Mononuclear cell (primary cell): Measurements from ENCODE around the gene RRM2. TPM values are rescaled to one million over a fixed set of nuclear protein-coding genes. Genes with fewer than 3 reads are reported as not detected.
"Not testable (repeated sequence)": the region's sequence is repeated elsewhere in the genome, so short reads cannot be mapped to it uniquely, and the experiment has no call there.

Experiments
- H3K27me3 ChIP-seq: 2 replicates; pipeline ENCODE4 v1.6.0; 2011; ENCODE audit warnings: low read length, control low read depth; ENCODE audit not compliant: insufficient read depth
- H3K4me1 ChIP-seq: 2 replicates; pipeline ENCODE4 v1.5.1; 2011; ENCODE audit warnings: mild to moderate bottlenecking, low read length, control low read depth; ENCODE audit not compliant: insufficient read depth
- H3K4me3 ChIP-seq: 2 replicates; pipeline ENCODE4 v1.5.1; 2011; ENCODE audit warnings: mild to moderate bottlenecking, low read length, moderate library complexity
- H3K9me3 ChIP-seq: 2 replicates; pipeline ENCODE4 v1.5.1; 2011; ENCODE audit warnings: low read depth, mild to moderate bottlenecking, control low read depth, low read length
- total RNA-seq: library from RNA; depleted of rRNA; stranded (reverse); fragments of >200 nt; gene quantifications from one replicate; pipeline ENCODE4 v1.2.3, GENCODE V29; 2012

Gene RRM2
- total RNA-seq, 1 donor, result 5.5 TPM

GRCh38 chr2:10104906-10105305 lies 17.6 kb upstream of the RRM2 start:
- H3K9me3 ChIP-seq, H3K4me1 ChIP-seq, H3K4me3 ChIP-seq, H3K27me3 ChIP-seq: not testable (repeated sequence)

- Histone ChIP-seq H3K27me3 (no peaks in the 10 kb centered on the region), H3K9me3 (no peaks in the 10 kb centered on the region), H3K4me3 (no peak overlapping the region), H3K4me1 (no peaks in the 10 kb centered on the region)
These were observed 13.2 kb upstream of the RRM2 start for GRCh38 chr2:10109311-10109710.

- Histone ChIP-seq H3K27me3 (peaks cover 7% of the 10 kb centered on the region), H3K4me1 (peaks cover 69% of the 10 kb centered on the region), H3K9me3 (no peaks in the 10 kb centered on the region), H3K4me3 (no peak overlapping the region)
These were observed 3.6 kb upstream of the RRM2 start for GRCh38 chr2:10119027-10119325.

- peaks cover 74% of the 10 kb centered on the region for H3K4me1 ChIP-seq
- H3K4me3 ChIP-seq, result peak overlapping the region; percentile 59
- no peaks in the 10 kb centered on the region for H3K9me3 ChIP-seq
- peaks cover 7% of the 10 kb centered on the region for H3K27me3 ChIP-seq
These were observed 2.9 kb upstream of the RRM2 start for GRCh38 chr2:10119601-10120157.

GRCh38 chr2:10120158-10120876 lies 2.2 kb upstream of the RRM2 start:
- Histone ChIP-seq H3K4me1 (peaks cover 78% of the 10 kb centered on the region), H3K4me3 (peak overlapping the region; percentile 59), H3K27me3 (peaks cover 7% of the 10 kb centered on the region), H3K9me3 (no peaks in the 10 kb centered on the region)

- Histone ChIP-seq H3K9me3 (no peaks in the 10 kb centered on the region), H3K27me3 (peaks cover 7% of the 10 kb centered on the region), H3K4me1 (peaks cover 78% of the 10 kb centered on the region), H3K4me3 (peak overlapping the region; percentile 59)
These were observed 1.5 kb upstream of the RRM2 start for GRCh38 chr2:10120877-10121574.

GRCh38 chr2:10123281-10123680 lies 742 bp downstream of the RRM2 start:
- peak overlapping the region; percentile 43 for H3K4me3 ChIP-seq
- H3K27me3 ChIP-seq, result peaks cover 7% of the 10 kb centered on the region
- no peaks in the 10 kb centered on the region for H3K9me3 ChIP-seq
- peaks cover 69% of the 10 kb centered on the region for H3K4me1 ChIP-seq

GRCh38 chr2:10124538-10125045 lies 2.1 kb downstream of the RRM2 start:
- H3K9me3 ChIP-seq, result no peaks in the 10 kb centered on the region
- H3K4me1 ChIP-seq, result peaks cover 66% of the 10 kb centered on the region
- peaks cover 7% of the 10 kb centered on the region for H3K27me3 ChIP-seq
- H3K4me3 ChIP-seq, result no peak overlapping the region

- no peaks in the 10 kb centered on the region for H3K9me3 ChIP-seq
- H3K4me1 ChIP-seq, result peaks cover 55% of the 10 kb centered on the region
- no peak overlapping the region for H3K4me3 ChIP-seq
- peaks cover 7% of the 10 kb centered on the region for H3K27me3 ChIP-seq
These were observed 3.5 kb downstream of the RRM2 start for GRCh38 chr2:10125842-10126631.

- no peaks in the 10 kb centered on the region for H3K9me3 ChIP-seq
- H3K4me3 ChIP-seq, result no peak overlapping the region
- H3K4me1 ChIP-seq, result peaks cover 49% of the 10 kb centered on the region
- H3K27me3 ChIP-seq, result peaks cover 7% of the 10 kb centered on the region
These were observed 4.1 kb downstream of the RRM2 start for GRCh38 chr2:10126632-10127026.

GRCh38 chr2:10128420-10128819 lies 5.9 kb downstream of the RRM2 start:
- peaks cover 5% of the 10 kb centered on the region for H3K27me3 ChIP-seq
- peaks cover 33% of the 10 kb centered on the region for H3K4me1 ChIP-seq
- H3K4me3 ChIP-seq, result no peak overlapping the region
- H3K9me3 ChIP-seq, result no peaks in the 10 kb centered on the region

- peaks cover 23% of the 10 kb centered on the region for H3K4me1 ChIP-seq
- H3K9me3 ChIP-seq, result no peaks in the 10 kb centered on the region
- H3K4me3 ChIP-seq, result no peak overlapping the region
- no peaks in the 10 kb centered on the region for H3K27me3 ChIP-seq
These were observed 7.0 kb downstream of the RRM2 start for GRCh38 chr2:10129490-10129889.

- no peaks in the 10 kb centered on the region for H3K9me3 ChIP-seq
- H3K4me1 ChIP-seq, result no peaks in the 10 kb centered on the region
- no peaks in the 10 kb centered on the region for H3K27me3 ChIP-seq
- no peak overlapping the region for H3K4me3 ChIP-seq
These were observed 9.6 kb downstream of the RRM2 start for GRCh38 chr2:10132043-10132575.

GRCh38 chr2:10132596-10132995 lies 10.1 kb downstream of the RRM2 start:
- no peak overlapping the region for H3K4me3 ChIP-seq
- H3K4me1 ChIP-seq, result no peaks in the 10 kb centered on the region
- no peaks in the 10 kb centered on the region for H3K27me3 ChIP-seq
- no peaks in the 10 kb centered on the region for H3K9me3 ChIP-seq
